Activated CD4-positive, alpha-beta T cell treated with anti-CD3 and anti-CD28 coated beads for 4 hours (primary cell): ENCODE results near the gene GAGE2A.
A peak's percentile ranks its signal among the peaks of the same experiment; 100 is the strongest.
"Not testable (repeated sequence)": the region's sequence is repeated elsewhere in the genome, so short reads cannot be mapped to it uniquely, and the experiment has no call there.

ENCODE experiments used
- DNase-seq, 2 donors: peaks; one replicate each; pipeline ENCODE4 v3.0.0-alpha.2; 2020

GAGE2A gene, protein sequence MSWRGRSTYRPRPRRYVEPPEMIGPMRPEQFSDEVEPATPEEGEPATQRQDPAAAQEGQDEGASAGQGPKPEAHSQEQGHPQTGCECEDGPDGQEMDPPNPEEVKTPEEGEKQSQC

DNA sequence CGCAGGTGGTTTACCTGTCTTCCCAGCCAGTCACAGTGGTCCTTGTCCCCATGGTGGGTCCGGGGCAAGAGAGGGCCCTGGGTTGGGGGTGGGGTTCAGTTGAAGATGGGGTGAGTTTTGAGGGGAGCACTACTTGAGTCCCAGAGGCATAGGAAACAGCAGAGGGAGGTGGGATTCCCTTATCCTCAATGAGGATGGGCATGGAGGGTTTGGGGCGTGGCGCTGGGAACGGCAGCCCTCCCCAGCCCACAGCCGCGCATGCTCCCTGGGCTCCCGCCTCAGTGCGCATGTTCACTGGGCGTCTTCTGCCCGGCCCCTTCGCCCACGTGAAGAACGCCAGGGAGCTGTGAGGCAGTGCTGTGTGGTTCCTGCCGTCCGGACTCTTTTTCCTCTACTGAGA is at the start of gene GAGE2A:
GAGE2A (plus strand) TSS at position 301 of the 400 bp plus-strand sequence. CDS start 1,155 bp downstream, outside the sequence.
- DNase-seq, result not testable (repeated sequence)

DNA sequence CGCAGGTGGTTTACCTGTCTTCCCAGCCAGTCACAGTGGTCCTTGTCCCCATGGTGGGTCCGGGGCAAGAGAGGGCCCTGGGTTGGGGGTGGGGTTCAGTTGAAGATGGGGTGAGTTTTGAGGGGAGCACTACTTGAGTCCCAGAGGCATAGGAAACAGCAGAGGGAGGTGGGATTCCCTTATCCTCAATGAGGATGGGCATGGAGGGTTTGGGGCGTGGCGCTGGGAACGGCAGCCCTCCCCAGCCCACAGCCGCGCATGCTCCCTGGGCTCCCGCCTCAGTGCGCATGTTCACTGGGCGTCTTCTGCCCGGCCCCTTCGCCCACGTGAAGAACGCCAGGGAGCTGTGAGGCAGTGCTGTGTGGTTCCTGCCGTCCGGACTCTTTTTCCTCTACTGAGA is 47.9 kb upstream of the GAGE2A start, which contains the start of gene GAGE12D:
GAGE12D (plus strand) TSS at position 301 of the 400 bp plus-strand sequence. CDS start 1,155 bp downstream, outside the sequence.
- not testable (repeated sequence) for DNase-seq

DNA sequence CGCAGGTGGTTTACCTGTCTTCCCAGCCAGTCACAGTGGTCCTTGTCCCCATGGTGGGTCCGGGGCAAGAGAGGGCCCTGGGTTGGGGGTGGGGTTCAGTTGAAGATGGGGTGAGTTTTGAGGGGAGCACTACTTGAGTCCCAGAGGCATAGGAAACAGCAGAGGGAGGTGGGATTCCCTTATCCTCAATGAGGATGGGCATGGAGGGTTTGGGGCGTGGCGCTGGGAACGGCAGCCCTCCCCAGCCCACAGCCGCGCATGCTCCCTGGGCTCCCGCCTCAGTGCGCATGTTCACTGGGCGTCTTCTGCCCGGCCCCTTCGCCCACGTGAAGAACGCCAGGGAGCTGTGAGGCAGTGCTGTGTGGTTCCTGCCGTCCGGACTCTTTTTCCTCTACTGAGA is 38.3 kb upstream of the GAGE2A start, which contains the start of gene GAGE12E:
GAGE12E (plus strand) TSS at position 301 of the 400 bp plus-strand sequence. CDS start 1,155 bp downstream, outside the sequence.
- DNase-seq, result not testable (repeated sequence)

DNA sequence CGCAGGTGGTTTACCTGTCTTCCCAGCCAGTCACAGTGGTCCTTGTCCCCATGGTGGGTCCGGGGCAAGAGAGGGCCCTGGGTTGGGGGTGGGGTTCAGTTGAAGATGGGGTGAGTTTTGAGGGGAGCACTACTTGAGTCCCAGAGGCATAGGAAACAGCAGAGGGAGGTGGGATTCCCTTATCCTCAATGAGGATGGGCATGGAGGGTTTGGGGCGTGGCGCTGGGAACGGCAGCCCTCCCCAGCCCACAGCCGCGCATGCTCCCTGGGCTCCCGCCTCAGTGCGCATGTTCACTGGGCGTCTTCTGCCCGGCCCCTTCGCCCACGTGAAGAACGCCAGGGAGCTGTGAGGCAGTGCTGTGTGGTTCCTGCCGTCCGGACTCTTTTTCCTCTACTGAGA is 28.8 kb upstream of the GAGE2A start, which contains the start of gene GAGE12F:
GAGE12F (plus strand) TSS at position 301 of the 400 bp plus-strand sequence. CDS start 1,155 bp downstream, outside the sequence.
- not testable (repeated sequence) for DNase-seq

DNA sequence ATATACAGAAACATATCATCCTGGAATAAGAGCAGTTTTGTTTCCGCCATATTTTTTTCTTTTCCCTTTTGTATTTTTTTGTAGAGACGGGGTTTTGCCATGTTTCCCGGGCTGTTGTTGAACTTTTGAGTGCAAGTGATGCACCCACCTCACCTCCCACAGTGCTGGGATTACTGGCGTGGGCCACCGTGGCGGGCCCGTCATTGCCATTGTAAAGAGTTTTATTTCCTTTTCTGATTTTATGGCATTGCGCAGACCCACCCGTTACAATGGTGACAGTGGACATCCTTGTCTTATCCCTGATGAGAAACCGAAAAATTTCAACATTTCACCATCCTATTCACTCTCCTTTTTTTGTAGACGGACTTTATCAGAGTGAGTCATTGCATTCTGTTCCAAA is 20.6 kb upstream of the GAGE2A start:
- DNase-seq, result not testable (repeated sequence)

DNA sequence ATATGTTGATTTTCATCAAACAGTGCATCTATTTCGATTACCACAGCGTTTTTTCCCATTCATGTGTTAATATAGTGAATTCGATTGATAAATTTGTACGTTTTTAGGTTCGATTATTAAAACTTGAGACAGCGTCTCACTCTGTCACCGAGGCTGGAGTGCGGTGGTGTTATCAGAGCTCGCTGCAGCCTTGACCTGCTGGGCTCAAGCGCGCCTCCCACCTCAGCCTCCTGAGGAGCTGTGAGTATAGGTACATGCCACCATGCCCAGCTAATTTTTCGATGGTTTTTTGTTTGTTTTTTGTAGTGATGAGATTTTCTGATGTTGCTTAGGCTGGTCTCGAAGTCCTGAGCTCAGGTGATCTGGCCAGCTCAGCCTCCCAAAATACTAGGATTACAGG is 20.1 kb upstream of the GAGE2A start:
- DNase-seq, result not testable (repeated sequence)

DNA sequence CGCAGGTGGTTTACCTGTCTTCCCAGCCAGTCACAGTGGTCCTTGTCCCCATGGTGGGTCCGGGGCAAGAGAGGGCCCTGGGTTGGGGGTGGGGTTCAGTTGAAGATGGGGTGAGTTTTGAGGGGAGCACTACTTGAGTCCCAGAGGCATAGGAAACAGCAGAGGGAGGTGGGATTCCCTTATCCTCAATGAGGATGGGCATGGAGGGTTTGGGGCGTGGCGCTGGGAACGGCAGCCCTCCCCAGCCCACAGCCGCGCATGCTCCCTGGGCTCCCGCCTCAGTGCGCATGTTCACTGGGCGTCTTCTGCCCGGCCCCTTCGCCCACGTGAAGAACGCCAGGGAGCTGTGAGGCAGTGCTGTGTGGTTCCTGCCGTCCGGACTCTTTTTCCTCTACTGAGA is 19.2 kb upstream of the GAGE2A start, which contains the start of gene GAGE12G:
GAGE12G (plus strand) TSS at position 301 of the 400 bp plus-strand sequence. CDS start 1,155 bp downstream, outside the sequence.
- not testable (repeated sequence) for DNase-seq

DNA sequence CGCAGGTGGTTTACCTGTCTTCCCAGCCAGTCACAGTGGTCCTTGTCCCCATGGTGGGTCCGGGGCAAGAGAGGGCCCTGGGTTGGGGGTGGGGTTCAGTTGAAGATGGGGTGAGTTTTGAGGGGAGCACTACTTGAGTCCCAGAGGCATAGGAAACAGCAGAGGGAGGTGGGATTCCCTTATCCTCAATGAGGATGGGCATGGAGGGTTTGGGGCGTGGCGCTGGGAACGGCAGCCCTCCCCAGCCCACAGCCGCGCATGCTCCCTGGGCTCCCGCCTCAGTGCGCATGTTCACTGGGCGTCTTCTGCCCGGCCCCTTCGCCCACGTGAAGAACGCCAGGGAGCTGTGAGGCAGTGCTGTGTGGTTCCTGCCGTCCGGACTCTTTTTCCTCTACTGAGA is 9.6 kb upstream of the GAGE2A start, which contains the start of gene GAGE12H:
GAGE12H (plus strand) TSS at position 301 of the 400 bp plus-strand sequence. CDS start 1,155 bp downstream, outside the sequence.
- not testable (repeated sequence) for DNase-seq

DNA sequence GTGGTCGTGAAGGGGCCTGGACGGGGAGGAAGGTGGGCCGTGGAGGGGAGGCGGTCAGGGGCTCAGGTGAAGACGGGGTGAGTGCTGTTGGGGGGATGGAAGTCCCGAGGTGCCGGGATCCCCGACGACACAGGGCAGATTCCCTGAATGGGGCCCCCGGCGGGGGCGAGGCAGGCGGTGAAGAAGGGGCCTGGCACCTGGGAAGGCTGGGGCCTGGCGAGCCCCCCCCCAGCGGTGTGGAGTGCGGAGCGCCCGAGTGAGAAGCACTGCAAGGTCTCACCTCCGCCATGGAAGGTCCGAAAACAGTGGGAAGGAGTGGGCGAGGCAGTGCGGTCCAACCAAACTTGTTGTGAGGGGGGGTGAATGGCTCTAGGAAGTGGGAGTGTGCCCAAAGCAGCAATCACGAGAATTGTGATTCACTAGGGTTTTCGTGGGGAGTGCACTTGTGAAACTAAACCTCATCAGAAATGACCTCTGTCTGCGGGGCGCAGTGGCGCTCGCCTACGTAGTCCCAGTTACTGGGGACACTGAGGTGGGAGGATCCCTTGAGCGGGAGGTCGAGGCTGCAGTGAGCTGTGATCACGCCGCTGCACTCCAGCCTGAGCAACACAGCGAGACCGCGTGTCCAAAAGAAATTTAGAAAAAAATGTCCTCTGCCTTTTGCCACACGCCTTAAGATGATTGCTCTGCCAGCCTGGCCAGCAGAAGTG is 628 bp downstream of the GAGE2A start:
- DNase-seq, result peak in 1 of 2 donors; percentile 1

DNA sequence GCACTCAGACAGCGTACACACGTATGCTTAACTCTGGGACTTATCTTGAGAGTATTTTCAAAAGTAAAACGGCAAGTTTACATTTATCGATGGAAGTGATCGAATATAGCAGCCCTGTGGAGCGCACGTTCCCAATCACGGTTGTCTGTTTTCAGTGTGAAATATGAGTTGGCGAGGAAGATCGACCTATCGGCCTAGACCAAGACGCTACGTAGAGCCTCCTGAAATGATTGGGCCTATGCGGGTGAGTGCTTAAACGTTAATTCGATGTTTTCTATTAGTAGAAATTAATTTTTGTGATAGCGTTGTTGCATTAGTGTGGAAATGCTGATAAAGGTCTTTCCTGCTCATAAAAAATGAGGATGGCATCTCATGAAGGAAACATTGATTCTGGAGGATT is 1.2 kb downstream of the GAGE2A start:
- DNase-seq, result not testable (repeated sequence)

DNA sequence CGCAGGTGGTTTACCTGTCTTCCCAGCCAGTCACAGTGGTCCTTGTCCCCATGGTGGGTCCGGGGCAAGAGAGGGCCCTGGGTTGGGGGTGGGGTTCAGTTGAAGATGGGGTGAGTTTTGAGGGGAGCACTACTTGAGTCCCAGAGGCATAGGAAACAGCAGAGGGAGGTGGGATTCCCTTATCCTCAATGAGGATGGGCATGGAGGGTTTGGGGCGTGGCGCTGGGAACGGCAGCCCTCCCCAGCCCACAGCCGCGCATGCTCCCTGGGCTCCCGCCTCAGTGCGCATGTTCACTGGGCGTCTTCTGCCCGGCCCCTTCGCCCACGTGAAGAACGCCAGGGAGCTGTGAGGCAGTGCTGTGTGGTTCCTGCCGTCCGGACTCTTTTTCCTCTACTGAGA is 9.4 kb downstream of the GAGE2A start, which contains the start of gene GAGE1:
GAGE1 (plus strand) TSS at position 301 of the 400 bp plus-strand sequence. CDS start 1,155 bp downstream, outside the sequence.
- DNase-seq, result not testable (repeated sequence)

DNA sequence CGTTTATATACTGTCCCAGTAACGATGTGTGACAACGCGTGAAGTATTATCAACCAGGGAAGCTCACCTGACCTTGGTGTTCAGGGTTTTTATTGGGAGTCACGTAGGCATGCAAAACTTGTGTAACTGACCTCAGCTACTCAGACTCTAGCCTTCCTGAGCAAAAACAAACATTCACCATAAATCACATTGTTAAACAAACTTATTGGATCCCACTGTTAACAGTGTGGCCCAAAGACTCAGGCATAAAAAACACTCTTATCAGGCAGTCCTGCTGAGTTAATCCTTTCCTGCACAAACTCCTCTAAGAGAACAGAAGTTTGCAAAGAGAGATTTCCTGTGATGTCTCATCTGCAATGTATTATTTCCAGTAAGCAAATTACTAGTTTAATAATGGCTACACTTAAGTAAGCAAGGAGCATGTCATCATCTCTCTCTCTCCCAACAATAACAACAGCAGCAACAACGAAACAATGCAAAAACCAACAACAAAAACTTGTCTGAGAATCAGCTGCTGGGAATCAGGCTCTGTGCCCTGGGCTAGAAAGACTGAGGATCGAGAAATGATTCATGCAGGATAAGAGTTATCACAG is 21.5 kb downstream of the GAGE2A start:
- no peak for DNase-seq

DNA sequence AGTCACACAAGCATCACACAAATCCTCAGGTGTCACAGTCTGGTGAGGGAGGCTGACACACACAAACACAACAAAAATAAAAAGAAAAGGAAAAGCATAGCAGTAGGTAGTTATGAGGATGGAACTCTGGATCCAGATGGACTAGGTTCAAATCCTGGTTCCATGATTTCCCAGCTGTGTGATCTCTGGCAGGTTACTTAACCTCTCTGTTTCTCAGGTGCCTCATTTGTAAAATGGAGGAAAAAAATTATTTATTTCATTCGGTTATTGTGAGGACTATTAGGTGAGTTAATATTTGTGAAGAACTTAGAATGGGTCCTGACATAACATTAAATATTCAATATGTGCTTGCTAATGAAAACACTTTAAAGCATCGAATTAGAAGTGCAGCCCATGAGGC is 29.3 kb downstream of the GAGE2A start:
- DNase-seq, result no peak

DNA sequence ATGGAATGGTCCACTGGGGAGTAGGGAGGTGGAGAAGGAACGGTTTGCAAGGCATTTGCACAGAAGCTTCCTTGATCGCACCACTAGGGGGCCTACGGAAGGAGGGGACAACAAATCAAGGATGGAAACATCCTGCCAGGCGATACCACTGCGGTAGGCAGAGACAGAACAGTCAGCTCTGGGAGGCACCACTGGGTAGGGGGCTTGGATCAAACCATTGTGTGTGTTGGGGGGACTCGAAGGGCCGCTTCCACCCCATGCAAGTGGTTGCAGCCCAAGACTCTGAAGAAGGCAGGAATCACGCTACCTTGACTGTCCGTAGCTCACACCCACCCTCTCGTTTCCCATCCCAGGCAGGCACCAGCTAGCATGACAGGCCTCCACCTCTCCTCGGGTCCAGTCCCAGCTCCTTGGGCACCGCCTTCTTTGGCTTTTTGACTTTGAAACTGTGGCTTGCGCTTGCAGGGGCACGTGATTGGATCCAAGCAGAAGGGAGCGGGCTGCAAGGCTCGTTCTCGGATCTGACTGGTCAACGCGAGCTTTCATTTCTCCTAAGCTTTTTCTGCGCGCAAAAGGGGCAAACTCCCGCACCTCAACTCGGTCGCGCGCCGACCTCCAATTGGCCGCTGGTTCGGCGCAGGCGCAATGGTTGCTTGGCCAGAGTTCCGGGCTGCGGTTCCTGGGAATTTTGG is 37.9 kb downstream of the GAGE2A start:
- DNase-seq, result peak; percentile 7 to 29

DNA sequence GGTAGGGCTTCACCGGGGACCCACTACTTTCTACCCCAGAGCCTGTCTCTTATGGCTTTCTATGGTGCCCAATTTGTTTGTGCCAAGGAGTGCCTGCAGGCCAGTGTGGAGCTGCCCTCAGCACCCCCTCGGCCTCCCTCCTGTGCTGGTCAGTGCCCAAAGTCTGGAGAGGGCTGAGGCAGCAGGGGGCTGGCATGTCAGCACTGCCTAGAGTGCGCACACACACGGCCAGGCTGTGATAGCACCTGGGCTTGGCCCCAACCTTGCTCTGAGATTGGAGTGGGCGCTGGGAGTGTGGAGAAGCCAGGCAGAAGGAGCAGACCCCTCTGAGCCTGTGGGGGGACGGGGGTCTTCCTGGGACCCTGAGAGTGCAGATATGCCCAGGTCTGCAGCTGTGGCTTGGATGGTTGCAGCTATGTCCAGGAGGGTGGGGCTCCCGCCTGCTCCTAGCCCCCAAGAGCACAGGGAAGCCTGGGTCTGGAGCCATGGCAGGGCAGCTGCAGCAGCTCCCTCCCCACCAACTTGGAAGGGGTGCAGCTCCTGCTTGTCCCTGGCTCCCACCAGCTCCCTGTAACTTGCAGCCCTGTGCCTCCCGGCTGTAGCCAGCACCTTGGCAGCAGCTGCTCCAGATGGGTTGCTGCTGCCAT is 55.8 kb downstream of the GAGE2A start:
- DNase-seq, result no peak
